NOMO-1 treated with dmso at 0.1 percent for 144 hours (cell line): Measurements from ENCODE around the gene BUB1.
A peak's percentile ranks its signal among the peaks of the same experiment; 100 is the strongest.
"Not testable (repeated sequence)": the region's sequence is repeated elsewhere in the genome, so short reads cannot be mapped to it uniquely, and the experiment has no call there.

Experiments
- DNase-seq: peaks from one replicate; lab custom pipeline; 2025; ENCODE audit not compliant: unreplicated experiment; lab: John Stamatoyannopoulos, UW

BUB1 gene

DNA sequence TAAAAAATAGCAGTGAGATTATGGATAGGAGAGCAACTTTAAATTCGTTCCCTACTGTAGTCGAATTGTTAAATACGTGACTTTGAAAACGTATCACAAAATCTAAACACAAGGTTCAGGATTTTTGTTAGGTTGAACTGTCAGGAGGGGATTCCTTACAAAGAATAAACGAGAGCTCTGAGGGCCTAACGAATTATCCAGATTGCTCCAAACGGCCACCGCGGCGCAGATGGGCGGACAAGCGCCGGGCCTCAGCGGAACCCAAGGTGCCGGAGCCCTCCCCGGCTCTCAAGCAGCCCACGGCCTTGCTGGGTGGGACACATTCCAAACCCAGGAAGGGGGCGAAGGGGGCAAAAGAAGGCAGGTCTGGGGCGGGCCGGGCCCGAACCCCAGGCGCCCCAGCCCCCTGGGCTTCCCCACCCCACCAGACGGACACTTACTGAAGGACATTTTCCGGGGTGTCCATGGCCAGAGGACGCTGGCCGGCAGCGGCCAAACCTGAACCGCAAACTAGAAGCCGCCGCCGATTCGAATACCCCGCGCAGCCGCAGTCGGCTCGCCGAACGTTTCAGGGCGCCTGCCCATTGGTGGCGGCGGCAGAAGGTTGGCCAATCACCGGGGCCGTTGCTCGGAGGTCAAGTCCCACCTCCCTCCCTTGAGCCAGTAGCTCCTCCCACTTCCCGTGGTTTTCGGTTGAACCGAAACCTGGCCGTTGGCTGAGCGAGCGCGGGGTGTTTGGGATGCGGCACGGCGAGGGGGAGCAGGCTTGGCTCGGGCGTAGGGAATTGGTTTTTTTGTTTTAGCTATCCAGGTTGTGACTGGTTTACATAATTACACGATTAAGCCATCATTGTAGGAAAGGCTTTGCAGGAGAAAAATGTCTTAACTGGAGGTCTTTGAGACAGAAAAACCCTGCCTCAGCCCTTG, at the start of gene BUB1:
BUB1 (minus strand) TSS at position 534 of the 927 bp plus-strand sequence; CDS start at position 466, 68 bp downstream.
- DNase-seq = peak; percentile 93

DNA sequence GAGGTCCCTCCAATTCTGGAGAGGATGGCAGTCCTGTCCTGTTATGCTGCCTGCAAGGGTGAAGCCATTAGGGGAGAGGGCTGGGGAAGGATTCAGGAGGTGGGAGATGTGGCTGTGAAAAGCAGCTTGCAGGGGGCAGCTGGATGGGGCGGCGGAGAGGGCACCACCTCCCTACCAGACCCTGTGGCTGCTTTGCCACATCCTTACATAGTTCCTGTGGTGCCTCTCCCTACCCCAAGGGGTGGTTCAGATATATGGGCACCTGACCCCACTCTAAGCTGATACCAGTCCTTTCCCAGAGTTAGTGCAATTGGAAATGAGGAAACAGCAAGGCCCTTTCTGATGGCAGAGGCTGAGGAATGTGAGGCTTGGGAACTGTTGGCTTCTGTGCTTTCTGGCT, 48.4 kb upstream of the BUB1 start:
- no peak for DNase-seq

DNA sequence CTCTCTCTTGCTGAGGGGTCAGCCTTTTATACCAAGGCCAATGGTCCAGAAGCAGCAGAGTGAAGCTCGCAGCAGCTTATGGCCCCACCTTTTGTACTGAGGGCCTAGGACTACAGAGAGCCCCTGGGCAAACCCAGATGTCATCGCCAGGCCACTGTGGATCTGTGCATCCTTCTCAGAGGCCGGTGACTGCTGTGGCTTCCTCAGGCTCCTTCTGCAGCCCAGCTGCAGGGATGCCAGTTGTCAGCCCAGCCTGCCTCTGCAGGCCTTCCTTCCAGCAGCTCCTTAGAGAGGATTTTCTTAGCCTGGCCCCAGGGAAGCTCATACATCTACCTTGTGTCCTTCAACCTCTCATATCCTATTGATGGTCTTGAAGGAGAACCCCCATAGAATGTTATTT, 48.0 kb upstream of the BUB1 start:
- no peak for DNase-seq

DNA sequence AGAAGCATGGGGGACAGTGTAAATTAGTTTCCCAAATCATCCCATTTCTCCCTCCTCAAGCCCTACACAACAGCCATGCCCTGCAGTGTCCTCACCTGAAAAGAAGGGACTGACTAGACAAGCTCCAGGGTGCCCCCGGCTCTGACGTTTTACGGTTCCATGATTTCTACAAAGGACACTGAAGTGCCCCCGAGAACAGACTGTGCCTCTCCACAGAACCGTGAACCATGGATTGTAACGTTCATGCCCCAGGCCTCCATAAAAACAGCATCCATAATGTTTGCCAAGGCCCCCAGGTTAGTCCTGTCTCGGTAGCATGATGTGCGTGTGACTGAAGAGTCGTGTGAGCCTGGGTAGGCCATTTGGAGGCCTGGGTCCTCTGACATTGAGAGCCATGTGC, 47.5 kb upstream of the BUB1 start:
- no peak for DNase-seq

DNA sequence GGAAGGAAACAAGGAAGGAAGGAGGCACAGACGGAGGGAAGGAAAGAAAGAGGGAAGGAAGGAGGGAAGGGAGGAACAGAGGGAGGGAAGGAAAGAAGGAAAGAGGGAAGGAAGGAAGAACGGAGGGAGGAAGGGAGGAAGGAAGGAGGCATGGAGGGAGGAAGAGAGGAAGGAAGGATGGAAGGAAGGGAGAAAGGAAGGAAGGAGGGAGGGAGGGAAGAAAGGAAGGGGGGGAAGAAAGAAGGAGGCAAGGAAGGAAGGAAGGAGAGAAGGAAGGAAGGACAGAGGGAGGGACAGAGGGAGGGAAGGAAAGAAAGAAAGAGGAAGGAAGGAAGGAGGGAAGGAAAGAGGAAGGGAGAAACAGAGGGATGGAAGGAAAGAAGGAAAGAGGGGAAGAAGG, 47.0 kb upstream of the BUB1 start:
- DNase-seq = no peak

DNA sequence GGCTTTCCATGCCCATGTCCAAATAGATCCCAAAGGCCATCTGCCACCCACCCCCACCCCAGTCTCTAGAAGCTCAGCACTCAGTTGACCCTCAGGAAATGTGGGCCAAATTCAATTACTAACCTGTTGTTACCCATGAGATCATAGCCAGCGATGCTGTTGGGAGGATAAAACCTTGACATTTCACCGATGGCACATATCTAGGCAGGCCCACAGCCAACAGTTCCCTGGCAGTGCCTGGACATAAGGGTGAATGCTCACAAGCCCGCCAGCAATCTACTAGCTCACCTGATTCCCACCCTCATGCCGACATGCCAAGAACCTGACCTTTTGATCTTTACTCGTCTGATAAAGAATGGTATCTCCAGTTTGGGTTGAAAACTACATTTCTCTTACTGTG, 42.7 kb upstream of the BUB1 start:
- no peak for DNase-seq

DNA sequence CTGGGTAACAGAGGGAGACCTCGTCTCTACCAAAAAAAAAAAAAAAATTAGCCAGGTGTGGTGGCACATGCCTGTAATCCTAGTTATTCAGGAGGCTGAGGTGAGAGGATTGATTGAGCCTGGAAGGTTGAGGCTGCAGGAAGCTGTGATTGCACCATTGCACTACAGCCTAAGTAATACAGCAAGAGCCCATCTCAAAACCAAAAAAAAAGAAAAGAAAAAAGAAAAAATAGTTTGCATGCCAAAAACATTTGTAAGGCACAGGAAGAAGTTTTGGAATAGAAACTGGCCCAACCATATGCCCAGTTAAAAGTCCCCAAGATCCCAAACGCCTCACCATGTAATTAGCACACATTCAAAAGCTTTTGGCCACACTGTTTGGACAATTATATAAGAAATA, 41.1 kb upstream of the BUB1 start:
- no peak for DNase-seq

DNA sequence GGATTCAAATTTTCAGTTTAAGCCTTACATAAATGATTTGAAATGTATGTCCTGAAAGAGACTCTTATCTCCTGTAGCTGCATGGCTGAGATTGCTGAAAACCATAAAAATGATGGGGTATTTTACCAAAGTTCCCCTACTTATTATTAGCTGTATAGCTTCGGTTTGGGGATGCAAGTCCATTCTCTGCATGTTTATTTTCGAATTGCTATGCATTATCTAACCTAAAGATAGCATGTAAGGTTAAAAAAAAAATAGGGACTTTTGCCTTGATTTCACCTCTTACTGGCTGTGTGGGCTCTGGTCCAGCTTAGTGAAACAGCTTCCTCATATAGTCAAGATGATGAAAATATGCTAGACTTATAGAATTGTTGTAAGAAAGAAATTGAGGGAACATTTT, 40.5 kb upstream of the BUB1 start:
- no peak for DNase-seq

DNA sequence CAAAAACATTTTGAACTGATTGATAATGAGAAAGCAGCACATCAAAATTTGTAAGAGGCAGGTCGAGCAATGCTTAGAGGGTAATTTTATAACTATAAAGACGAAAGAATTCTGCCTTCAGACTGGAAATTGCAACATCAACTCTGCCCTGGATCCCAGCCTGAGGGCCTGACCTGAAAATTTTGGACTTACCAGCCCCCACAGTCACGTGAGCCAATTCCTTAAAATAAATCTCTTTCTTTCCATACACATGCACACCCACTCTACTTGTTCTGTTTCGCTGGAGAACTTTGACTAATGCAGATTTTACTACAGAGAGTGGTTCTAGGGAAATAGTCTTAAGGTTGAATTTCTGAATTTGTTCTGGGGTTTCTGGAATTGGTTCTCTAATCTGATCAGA, 39.9 kb upstream of the BUB1 start:
- no peak for DNase-seq

DNA sequence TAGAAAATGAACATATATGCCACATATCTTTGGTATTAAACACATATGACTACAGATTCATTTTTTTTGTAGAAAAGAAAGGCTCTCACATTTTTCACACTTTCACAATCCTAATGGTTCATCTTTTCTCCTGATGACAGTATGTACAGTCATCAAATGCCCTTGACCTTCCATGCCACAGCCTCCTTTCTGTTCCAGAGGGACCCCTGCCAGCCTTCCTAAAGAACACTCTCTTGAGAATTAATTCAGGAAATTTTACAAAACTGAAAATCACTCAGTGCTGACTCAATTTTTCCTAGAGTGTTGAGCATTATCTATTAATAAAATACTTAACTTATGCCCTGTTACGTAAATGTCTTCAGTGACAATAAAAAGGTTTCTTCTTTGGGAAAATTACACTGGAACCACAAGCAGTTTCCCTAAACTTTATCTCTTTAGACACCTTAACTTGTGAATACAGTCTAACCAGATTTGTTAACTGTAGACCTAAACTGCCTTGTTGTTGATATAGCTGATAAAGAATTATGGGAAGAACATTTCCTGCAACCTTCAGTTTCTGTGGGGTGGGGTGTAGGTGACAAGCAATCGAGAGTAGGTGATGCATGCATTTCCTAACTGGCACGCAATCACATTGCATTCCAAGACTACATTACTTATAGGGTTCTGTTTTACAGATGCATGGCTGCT, 39.2 kb upstream of the BUB1 start:
- DNase-seq = no peak

DNA sequence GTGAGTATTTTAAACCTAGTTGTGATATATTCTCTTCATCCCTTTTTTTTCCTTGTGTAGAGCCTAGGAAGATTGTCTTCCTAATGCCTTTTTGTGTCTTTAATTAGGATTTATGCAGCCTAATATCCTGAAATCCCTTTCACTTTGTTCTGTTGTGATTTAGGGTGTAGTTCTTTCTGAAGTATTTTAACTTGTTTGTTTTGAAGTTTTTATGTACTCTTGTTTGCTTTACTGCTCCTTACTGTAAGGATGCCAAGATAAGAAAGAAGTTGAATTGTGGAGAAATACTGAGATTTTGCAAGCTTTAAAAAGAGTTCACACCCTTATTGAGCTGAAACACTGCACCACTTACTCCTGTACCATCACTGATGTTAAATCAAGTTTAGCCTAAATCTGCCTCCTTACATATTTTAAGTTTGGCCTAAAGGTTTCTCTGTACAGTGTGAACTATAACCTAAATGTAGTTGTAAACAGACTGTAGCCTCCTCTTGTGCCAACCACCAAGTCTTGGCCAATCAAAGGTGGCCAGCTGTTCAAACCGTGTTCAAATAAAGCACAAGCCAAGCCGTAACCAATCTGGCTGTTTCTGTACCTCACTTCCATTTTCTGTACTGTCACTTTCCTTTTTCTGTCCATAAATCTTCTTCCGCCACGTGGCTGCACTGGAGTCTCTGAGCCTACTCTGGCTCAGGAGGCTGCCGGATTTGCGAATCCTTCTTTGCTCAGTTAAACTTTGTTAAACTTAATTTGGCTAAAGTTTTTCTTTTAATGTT, 36.8 kb upstream of the BUB1 start:
- DNase-seq = peak; percentile 34

DNA sequence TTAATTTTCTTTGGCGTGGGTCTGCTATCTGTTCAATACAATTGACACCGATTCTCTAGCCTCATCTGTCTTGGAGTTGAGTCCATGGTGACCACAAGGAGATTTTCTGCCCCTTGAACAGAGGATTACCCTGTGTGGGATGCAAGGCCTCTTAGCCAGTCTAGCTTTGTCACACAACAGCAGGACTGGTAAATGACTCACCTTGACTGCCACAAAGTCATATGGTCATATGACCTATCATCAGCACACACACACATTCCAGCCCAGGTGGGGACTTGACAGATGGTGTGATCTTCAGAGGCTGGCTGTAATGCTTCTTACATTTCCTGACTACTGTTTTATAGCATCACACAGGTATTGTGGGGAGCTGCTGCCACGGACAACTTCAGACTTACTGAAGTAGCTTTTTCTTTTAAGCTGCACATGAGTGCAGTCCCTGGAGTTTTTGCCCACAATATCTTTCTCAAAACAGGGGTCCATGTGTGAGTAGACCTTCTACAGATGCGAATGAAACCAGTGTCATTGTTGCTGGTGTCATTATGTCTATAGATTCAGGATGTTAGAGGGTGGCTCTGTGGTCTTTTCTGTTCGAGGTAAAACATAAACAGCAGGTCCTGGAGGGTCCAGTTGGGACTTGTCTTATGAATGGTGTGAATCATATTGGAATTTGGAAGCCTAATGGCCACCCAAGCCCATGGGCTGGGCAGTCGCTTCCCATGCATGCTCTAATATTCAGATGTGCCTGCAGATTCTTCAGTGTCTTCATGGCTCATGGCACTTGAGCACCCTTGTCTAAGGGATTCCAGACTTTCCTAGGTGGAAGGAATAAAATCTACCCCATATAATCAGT, 35.9 kb upstream of the BUB1 start:
- DNase-seq = no peak

DNA sequence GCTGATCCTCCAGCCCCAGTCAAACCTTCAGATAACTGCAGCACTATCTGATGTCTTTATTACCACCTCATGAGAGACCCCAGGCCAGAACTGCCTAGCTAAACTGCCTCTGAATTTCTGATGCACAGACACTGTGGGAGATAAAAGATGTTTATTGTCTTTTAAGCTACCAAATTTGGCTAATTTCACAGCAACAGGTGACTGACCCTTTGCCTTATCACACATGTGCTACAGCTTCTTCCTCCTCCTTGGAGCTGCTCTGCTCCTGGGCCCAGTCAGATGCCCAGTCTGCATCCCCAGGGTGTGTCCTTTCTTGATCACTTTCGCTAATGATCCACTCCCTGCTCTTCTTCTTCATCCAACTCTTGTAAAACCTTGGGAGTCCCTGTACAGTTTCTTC, 34.9 kb upstream of the BUB1 start:
- no peak for DNase-seq

DNA sequence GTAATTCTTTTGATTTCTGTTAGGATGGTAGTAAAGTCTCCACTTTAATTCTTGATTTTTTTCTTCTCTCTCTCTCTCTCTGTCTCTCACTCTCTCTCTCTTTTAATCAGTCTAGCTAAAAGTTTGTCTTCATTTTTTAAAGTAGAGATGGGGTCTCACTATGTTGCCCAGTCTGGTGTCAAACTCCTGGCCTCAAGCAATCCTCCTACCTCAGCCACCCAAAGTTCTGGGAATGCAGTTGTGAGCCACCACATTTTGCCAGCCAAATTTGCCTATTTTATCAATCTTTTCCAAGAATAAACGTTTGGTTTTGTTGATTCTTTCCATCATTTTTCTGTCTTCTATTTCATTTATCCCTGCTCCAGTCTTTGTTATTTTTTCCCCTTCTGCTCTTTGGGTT, 30.6 kb upstream of the BUB1 start:
- DNase-seq = no peak

DNA sequence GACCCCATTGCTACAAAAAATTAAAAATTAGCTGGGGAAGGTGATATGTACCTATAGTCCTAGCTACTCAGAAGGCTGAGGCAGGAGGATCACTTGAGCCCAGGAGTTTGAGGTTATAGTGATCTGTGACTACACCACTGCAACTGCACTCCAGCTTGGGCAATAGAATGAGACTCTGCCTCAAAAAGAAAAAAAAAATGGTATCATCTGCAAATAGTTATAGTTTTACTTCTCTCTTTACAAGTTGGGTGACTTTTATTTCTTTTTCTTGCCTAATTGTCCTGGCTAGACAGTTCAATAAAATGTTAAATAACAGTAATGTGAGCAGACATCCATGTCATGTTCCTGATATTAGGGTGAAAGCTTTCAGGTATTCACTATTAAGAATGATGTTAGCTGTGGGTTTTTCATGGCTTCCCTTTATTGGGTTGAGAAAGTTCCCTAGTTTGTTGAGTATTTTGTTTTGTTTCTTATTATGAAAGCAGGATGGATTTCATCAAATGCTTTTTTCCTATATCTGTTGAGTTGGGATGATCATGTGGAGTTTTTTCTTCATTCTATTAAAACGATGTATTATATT, 29.6 kb upstream of the BUB1 start:
- DNase-seq = no peak

DNA sequence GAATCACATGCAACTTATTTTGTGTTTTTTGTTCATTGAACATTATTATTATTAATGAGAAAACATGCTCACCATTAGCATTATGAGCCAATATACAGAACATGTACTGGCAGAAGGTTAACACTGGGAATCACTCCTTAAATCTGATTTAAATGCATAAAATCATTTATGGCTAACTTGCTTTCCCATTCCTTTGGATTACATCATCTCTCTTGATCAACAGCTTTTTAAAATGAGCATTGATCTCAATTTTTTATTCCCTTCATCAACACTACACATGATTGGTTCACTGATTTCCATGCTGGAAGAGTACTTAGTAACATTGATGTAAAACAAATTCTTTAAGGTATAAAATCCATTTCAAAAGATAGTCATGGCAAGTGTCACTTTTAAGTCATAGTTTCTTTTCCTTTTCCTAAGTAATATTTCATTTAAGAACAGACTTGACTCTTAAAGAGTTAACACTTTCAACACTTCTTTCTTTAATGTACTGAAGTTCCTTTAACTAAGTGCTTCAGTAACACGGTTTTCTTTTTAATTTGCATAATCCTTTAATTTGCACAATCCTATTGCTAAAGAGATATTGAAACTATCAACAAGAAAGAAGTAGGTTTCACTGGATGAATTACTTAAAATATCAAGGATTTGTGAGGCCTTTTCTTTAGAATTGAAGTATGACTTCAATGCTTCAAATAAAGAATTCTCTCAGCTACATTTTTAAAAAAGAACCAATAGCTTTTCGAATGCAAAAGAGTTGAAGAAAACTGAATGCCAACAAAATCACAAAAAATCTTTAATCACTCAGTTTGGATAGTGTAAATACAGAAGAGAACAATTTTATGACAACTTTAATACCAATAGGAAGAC, 24.9 kb upstream of the BUB1 start:
- peak; percentile 9 for DNase-seq

DNA sequence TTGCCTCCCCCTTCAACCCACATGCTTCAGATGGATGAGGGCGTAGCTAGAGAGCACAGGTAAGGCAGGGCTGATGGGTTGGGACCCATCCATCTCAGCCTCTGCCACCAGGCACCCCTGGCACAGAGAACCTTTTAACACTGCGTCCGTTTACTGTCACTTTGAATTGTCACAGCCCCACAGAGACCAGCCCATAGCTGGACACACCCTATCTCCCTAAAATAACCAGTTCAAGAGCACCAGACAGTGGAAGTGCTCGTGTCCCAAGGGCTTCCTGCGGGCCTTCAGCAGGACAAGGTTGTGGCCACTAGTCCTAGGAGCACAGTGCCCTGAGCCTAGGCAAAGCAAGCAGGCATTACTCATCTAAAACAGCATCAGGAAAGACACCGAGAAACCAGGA, 20.4 kb upstream of the BUB1 start:
- not testable (repeated sequence) for DNase-seq

DNA sequence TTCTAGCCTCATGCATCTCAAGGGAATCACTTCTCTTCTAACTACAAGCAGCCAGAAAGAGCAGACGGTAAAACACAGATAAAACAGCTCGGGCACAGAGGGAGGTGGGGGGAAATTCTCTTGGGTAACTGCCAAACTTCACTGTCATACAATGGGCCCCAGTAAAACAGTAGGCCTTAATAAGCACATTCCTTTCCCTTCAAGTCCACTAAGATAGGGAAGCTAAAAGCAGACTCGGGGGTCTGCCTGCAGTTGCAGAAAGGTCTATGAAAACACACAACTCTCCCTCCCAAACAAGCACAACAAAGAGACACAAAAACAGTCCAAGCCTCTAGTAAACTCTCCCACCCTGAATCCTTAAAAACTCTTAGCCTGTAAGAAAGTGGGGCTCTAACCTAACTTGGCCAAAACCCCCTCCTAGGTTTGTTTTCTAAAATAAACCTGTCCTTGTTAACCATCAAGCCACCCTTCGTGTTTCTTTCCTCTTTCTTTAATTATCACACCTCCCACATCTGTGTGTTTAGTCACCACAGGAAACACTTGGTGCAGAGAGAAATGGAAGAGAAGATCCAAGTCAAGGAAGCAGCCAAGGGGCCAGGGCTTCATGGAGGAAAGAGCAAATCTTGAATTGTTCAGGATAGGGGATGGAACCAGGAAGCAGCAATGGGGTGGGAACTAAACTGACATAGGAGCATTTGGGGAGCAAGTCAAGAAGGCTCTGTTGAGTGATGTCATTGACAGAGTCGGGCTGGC, 17.5 kb upstream of the BUB1 start:
- DNase-seq = not testable (repeated sequence)
